Activated T-helper 9 cell treated with anti-CD3 and anti-CD28 coated beads, Interleukin-2, amount 50 U/mL, for 16 hours (primary cell): ENCODE measurements around the gene SDK1.

Source experiments
- DNase-seq: peaks from one replicate; pipeline ENCODE4 v3.0.0-alpha.2; 2020; ENCODE audit warnings: low read depth

Gene SDK1

GRCh38 chr7:3981281-3981680 is 680.2 kb downstream of the SDK1 start:
- DNase-seq = no peak

GRCh38 chr7:3984456-3984855 is 683.4 kb downstream of the SDK1 start:
- DNase-seq = no peak

DNA sequence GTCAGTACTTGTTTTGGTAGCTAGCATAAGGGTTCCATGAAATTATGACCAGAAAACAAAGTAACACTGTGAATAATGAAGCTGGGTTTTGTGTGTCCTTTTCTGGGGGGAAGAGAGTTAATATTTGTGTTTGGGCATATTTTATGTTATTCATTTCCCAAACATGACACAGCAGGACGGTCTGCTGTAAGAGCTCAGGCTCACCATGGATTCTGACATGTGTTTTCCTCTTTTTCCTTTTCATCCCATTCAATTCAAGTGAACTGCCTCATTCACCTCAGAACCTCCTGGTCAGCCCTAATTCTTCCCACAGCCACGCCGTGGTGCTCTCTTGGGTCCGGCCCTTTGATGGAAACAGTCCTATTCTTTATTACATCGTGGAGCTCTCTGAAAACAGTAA is 685.9 kb downstream of the SDK1 start:
- no peak for DNase-seq

- DNase-seq = no peak
Observed at GRCh38 chr7:3987426-3987927, 686.4 kb downstream of the SDK1 start.

- DNase-seq = no peak
Observed at GRCh38 chr7:3989723-3990122, 688.7 kb downstream of the SDK1 start.

GRCh38 chr7:3991731-3992231 is 690.7 kb downstream of the SDK1 start:
- DNase-seq = no peak

DNA sequence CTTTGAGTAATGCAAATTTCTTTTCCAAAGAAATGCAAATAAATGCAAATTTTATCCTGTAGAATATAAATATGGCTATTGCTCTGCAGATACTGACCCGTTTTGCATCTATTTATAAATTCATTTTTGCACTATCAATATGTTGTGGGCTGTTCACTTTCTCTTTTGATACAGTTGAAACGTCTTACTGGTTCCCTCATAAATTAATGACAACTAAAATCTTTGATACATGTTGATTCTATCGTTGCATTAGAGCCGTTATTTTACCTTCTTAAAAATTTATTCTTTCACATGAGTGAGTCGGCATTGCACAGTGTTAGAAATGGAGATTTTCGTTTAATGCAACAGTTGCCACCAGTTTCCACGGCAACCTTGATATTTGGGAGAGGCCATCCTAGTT is 691.8 kb downstream of the SDK1 start:
- no peak for DNase-seq

GRCh38 chr7:3994764-3995163 is 693.7 kb downstream of the SDK1 start:
- DNase-seq = no peak

DNA sequence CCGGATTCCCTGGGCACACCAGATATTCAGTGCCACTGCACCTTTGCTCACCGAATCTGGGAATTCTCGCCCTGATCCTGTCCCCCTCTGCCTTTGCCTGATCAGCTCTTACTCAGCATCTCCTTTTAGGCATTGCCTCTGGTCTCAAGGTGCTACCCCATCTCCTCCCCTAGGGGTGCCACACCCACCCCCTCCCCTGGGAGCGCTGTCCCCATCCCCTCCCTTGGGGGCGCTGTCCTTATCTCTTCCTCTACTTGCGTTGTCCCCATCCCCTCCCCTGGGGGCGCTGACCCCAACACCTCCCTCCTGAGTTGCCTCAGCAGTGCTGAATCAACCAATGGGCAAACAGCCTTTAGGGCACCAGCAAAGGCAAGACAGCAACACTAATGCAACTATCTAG is 694.1 kb downstream of the SDK1 start:
- DNase-seq = no peak

DNA sequence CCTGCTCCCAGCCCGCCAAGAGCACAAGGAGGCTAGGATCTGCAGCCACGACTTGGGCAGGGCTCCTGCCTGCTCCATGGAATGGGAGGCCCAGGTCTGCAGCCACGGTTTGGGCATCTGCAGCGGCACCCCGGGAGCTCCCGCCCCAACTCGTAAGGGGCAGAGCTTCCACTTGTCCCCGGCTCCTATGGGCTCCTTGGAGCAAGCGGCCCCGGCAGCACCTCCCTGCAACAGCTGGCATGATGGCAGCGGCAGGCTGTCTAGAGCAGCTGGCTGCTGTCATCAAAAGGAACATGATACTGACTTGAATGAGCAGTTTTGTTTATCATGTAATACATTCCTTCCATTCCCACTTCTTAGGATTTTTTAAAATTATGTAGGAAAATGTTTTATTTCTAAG is 697.0 kb downstream of the SDK1 start:
- no peak for DNase-seq

DNA sequence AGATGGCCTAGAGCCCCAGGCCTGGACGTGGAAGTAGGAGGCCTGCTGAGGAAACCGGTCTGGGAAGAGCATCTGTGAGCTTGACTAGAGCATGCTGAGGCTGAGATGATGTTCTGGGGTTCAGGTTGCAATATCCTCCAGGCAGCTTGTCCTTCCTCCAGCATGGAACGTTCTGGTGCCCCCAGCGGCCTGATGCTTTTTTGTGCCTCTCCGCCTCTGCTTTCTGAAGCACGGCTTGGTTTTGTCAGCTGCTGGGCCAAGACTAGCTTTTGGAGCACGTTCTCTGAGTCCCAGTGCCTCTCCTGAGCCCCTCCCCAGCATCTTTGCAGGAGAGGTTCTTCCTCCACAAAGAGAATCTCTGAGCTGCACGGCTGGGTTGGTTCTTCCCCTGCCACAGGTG is 699.1 kb downstream of the SDK1 start:
- DNase-seq = no peak

- no peak for DNase-seq
Observed at GRCh38 chr7:4000934-4001333, 699.9 kb downstream of the SDK1 start.

- no peak for DNase-seq
Observed at GRCh38 chr7:4001742-4002141, 700.7 kb downstream of the SDK1 start.

- DNase-seq = no peak
Observed at GRCh38 chr7:4003503-4003902, 702.5 kb downstream of the SDK1 start.

- DNase-seq = no peak
Observed at GRCh38 chr7:4006687-4007086, 705.6 kb downstream of the SDK1 start.

DNA sequence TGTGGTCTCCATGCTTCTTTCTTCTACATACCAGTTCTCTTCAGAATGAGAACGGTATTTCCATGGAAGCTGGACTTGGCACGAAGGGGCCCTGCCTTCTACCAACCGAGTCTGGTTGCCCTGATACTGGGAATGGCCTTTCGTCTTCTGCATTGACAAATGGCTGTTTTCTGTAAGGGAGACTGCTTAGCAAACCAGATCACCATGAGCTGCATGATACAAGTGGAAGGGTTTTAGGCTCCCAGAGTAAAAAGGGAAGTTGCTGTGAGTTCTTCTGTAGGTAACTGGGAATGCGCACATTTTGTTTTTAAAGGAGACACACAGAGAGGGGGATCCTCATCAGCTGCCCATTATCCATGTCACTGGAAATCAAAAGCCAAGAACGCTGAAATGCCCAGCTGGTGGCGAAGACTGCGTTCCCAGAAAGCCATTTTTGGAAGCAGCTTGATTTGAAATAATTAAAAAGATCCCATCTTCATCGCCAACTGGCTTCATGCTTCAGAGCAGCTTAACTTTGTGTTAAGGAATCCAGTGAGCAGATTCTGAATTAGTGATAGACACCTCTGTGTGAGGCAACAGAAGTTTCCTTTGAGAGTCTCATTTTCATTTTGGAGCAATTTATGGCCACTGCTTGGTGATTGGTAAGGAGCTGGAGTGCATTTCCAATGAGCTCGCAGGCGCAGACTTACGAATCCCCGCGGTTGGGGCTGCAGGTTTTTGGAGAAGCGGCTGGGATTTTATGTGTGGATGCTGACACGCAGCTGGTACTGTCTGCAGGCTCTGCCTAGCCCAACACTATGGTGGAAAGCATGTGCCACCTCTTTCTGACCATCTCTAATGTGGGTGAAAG is 708.4 kb downstream of the SDK1 start:
- no peak for DNase-seq

GRCh38 chr7:4010061-4010605 is 709.1 kb downstream of the SDK1 start:
- no peak for DNase-seq

GRCh38 chr7:4010923-4011656 is 710.0 kb downstream of the SDK1 start:
- no peak for DNase-seq

GRCh38 chr7:4013793-4014192 is 712.7 kb downstream of the SDK1 start:
- DNase-seq = no peak

GRCh38 chr7:4014346-4015050 is 713.4 kb downstream of the SDK1 start:
- DNase-seq = no peak

DNA sequence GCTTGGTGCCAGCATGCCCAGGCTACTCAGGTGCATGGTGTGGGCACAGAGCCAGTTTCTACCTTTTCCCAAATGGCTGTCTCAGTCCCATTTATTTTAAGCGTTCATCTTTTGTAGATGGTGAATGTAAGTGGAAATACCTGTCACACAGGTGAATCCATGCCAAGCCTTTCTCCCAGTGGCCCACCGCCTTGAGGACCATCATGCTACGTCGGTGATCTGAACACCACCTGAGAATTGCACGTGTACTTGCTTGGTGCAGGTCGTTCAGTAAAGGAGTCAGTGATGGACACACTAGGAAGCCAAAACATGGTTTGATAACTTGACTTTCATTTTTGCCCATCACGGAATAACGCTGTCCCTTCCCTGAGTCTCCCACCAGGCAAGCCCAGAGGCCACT is 714.3 kb downstream of the SDK1 start:
- no peak for DNase-seq

DNA sequence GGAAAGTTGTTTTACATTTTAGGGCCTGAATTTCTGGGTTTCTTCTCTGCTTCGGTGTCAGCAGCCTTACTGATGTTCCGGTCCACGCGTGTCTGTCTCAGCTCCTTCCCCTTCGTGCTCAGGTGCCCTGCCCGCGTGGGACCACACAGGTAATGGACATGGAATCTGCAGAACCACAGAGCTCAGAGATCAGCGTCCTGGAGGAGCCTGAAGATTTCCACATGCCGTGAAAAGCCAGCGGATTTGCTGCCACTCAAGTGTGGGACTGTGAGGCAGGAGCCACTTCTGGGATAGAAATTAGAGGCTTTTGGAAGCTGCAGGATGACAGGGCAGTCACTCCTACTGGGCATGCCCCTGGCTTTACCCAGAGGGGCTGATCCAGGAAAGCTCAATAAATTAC is 714.9 kb downstream of the SDK1 start:
- no peak for DNase-seq
